ENCODE data around the gene TIMELESS.

DNA sequence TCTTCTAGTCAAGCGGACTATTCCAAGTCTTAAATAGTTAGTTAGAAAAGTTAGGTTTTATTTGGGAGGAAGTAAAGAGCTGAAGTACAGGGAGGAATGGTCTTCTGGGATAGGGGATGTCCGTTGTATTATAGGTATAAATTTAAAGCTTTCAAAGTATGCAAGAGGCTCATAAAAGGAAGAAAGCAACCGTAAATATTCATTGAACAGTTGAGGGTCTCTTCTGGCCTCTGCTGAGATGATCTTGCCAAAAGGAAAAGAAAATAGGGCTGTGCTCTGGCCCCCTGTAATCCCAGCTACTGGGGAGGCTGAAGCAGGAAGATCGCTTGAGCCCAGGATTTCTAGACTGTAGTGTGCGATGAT is 377 bp upstream of the TIMELESS start:
- TF ChIP-seq, protein P1, sequence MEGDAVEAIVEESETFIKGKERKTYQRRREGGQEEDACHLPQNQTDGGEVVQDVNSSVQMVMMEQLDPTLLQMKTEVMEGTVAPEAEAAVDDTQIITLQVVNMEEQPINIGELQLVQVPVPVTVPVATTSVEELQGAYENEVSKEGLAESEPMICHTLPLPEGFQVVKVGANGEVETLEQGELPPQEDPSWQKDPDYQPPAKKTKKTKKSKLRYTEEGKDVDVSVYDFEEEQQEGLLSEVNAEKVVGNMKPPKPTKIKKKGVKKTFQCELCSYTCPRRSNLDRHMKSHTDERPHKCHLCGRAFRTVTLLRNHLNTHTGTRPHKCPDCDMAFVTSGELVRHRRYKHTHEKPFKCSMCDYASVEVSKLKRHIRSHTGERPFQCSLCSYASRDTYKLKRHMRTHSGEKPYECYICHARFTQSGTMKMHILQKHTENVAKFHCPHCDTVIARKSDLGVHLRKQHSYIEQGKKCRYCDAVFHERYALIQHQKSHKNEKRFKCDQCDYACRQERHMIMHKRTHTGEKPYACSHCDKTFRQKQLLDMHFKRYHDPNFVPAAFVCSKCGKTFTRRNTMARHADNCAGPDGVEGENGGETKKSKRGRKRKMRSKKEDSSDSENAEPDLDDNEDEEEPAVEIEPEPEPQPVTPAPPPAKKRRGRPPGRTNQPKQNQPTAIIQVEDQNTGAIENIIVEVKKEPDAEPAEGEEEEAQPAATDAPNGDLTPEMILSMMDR (conservative IDR thresholded peaks at IDR 0.05; ENCODE audit: low read length) = no peak
- TF ChIP-seq EZH2phosphoT487 (IDR thresholded peaks at IDR 0.05; ENCODE audit: borderline replicate concordance) = no peak

Data from Loucy (cell line).